ENCODE measurements around the gene MAP7D1.

MAP7D1 gene

DNA sequence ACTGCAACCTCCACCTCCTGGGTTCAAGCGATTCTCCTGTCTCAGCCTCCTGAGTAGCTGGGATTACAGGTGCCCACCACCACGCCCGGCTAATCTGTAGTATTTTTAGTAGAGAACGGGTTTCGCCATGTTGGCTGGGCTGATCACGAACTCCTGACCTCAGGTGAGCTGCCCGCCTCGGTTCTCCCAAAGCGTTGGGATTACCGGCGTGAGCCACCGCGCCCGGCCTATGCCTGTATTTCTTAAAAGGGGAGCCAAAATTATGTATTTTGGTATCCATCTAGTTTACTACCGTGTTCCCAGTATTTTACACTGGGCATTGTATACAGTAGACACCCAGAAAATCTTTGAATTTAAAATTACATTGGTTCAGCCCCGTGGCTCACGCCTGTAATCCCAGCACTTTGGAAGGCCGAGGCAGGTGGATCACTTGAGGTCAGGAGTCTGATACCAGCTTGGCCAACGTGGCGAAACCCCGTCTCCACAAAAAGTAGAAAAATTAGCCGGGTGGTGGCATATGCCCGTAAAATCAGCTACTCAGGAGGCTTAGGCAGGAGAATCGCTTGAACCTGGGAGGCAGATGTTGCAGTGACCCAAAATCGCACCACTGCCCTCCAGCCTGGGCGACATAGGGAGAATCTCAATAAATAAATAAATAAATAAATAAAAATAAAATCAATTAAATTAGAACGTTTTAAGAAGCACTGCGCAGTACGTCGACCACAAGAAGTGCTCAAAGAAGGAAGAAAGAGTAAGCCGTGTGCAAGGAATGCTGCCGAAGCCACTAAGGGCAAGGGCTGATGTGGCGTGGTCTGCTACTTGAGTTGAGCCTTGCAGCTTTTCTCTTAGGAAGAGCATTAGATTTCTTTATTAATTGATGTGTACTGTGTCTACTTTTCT is 66.8 kb downstream of the MAP7D1 start:
- Histone ChIP-seq H3K9me3 (ENCODE audit: insufficient read depth, low read length) (no peaks in the 10 kb centered on the region), H3K27me3 (ENCODE audit: low read depth, low read length) (no peaks in the 10 kb centered on the region), H3K27ac (ENCODE audit: low read length) (peak overlapping the region; percentile 76), H3K4me3 (ENCODE audit: low read length) (peak overlapping the region; percentile 88), H4K20me1 (ENCODE audit: insufficient read depth, low read length) (peaks cover 22% of the 10 kb centered on the region), H3K36me3 (replicated peaks; ENCODE audit: low read depth, low read length) (peaks cover 16% of the 10 kb centered on the region), H3K4me1 (ENCODE audit: low read length) (peaks cover 8% of the 10 kb centered on the region), H3K9ac (ENCODE audit: low read length) (peak overlapping the region; percentile 76), H3K4me2 (ENCODE audit: low read length) (peak overlapping the region; percentile 76), H2AFZ (ENCODE audit: low read depth, low read length) (peak overlapping the region; percentile 90), H3K79me2 (ENCODE audit: low read length) (peaks cover 34% of the 10 kb centered on the region)
- TF ChIP-seq CTCF (IDR thresholded peaks at IDR 0.05; ENCODE audit: low read depth, low read length) (no peak), EZH2phosphoT487 (IDR thresholded peaks at IDR 0.05; ENCODE audit: low read depth) (no peak)

DNA sequence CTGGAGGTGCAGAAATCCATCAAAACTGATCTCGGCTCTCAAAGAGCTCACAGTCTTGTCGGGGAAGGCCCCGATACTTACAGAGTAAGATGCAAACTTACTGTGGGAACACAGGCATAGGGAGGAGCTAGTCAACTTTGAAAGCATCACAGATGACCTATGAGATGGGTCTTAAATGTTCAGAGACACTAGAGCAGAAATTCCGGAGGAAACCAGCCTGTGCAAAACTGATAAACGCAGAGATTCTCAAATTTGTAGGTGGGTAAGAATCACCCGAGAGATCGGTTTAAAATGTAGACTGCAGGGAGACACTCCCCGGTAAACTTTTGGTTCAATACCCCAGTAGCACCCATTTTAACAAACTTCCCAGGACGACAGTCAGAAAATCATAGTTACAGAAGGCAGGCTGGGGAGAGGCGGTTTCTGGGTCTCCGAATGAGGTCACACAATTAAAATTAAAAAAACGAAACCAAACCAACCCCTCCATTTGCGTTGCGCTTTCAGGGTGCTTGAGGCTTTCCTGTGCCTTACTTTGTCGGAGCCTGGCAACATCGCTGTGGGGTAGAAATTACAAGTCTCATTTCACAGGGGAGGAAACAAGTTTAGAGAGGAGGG is 67.5 kb downstream of the MAP7D1 start:
- Histone ChIP-seq H3K4me2 (ENCODE audit: low read length) (peak overlapping the region; percentile 76), H3K27ac (ENCODE audit: low read length) (peak overlapping the region; percentile 76), H3K9me3 (ENCODE audit: insufficient read depth, low read length) (no peaks in the 10 kb centered on the region), H2AFZ (ENCODE audit: low read depth, low read length) (peak overlapping the region; percentile 90), H4K20me1 (ENCODE audit: insufficient read depth, low read length) (peaks cover 22% of the 10 kb centered on the region), H3K4me3 (ENCODE audit: low read length) (peak overlapping the region; percentile 88), H3K79me2 (ENCODE audit: low read length) (peaks cover 42% of the 10 kb centered on the region), H3K27me3 (ENCODE audit: low read depth, low read length) (no peaks in the 10 kb centered on the region), H3K36me3 (replicated peaks; ENCODE audit: low read depth, low read length) (peaks cover 16% of the 10 kb centered on the region), H3K9ac (ENCODE audit: low read length) (peak overlapping the region; percentile 76), H3K4me1 (ENCODE audit: low read length) (peaks cover 8% of the 10 kb centered on the region)
- TF ChIP-seq CTCF (IDR thresholded peaks at IDR 0.05; ENCODE audit: low read depth, low read length) (no peak), EZH2phosphoT487 (IDR thresholded peaks at IDR 0.05; ENCODE audit: low read depth) (no peak)

- H3K4me2 ChIP-seq (ENCODE audit: low read length): peak within 1 kb of the TSS; percentile 82
- peaks cover 16% of the 10 kb centered on the region for H3K36me3 ChIP-seq (replicated peaks; ENCODE audit: low read depth, low read length)
- H3K27ac ChIP-seq (ENCODE audit: low read length): peak within 1 kb of the TSS; percentile 77
- no peaks in the 10 kb centered on the region for H3K27me3 ChIP-seq (ENCODE audit: low read depth, low read length)
- H3K4me1 ChIP-seq (ENCODE audit: low read length): peaks cover 8% of the 10 kb centered on the region
- peaks cover 22% of the 10 kb centered on the region for H4K20me1 ChIP-seq (ENCODE audit: insufficient read depth, low read length)
- peaks cover 48% of the 10 kb centered on the region for H3K79me2 ChIP-seq (ENCODE audit: low read length)
- peak within 1 kb of the TSS; percentile 100 for H3K4me3 ChIP-seq (ENCODE audit: low read length)
- peak within 1 kb of the TSS; percentile 93 for H3K9ac ChIP-seq (ENCODE audit: low read length)
- H2AFZ ChIP-seq (ENCODE audit: low read depth, low read length): peak within 1 kb of the TSS; percentile 90
- TF ChIP-seq EZH2phosphoT487 (IDR thresholded peaks at IDR 0.05; ENCODE audit: low read depth) (no peak), CTCF (IDR thresholded peaks at IDR 0.05; ENCODE audit: low read depth, low read length) (no peak)
- no peaks in the 10 kb centered on the region for H3K9me3 ChIP-seq (ENCODE audit: insufficient read depth, low read length)
Observed at GRCh38 chr1:36223996-36224536, 68.1 kb downstream of the MAP7D1 start, which contains the start of gene THRAP3. Gene THRAP3, plus strand, starts transcription at chr1:36224443. Its CDS starts 58,121 bp downstream, at chr1:36282564.

Data from OCI-LY3 (cell line).